GM23338 (cell line): Measurements from ENCODE around the gene GPRC6A. TPM values are rescaled to one million over a fixed set of nuclear protein-coding genes. Genes with fewer than 3 reads are reported as not detected.

Source experiments
- ATAC-seq: fragments of 200-7000 bp; cut with Tn5 transposase; 3 replicates; pipeline ENCODE4 v1.9.1; 2020
- DNase-seq: peaks from one replicate; pipeline ENCODE4 v3.0.0-alpha.2; 2015; ENCODE audit warnings: low spot score
- H2AFZ ChIP-seq: fragments of 200-600 bp; sonication (generic); 2 replicates; pipeline ENCODE4 v1.8.0; 2016; ENCODE audit warnings: antibody characterized with exemption, mild to moderate bottlenecking, moderate library complexity
- H3F3A ChIP-seq: fragments of 200-600 bp; sonication (generic); replicated peaks from 2 replicates; pipeline ENCODE4 v1.8.0; 2017; ENCODE audit warnings: antibody characterized with exemption, mixed run types, low read depth
- H3K27ac ChIP-seq: fragments of 200-600 bp; sonication (generic); 2 replicates; pipeline ENCODE4 v1.6.1; 2016; ENCODE audit warnings: low read depth
- H3K27me3 ChIP-seq: fragments of 200-600 bp; sonication (generic); 2 replicates; pipeline ENCODE4 v1.8.0; 2016; ENCODE audit warnings: mild to moderate bottlenecking, mixed run types, moderate library complexity; ENCODE audit not compliant: insufficient read depth
- H3K36me3 ChIP-seq: fragments of 200-600 bp; sonication (generic); 2 replicates; pipeline ENCODE4 v1.8.0; 2016; ENCODE audit warnings: mild to moderate bottlenecking; ENCODE audit not compliant: insufficient read depth
- H3K4me1 ChIP-seq: fragments of 200-600 bp; sonication (generic); 2 replicates; pipeline ENCODE4 v1.8.0; 2016; ENCODE audit warnings: mild to moderate bottlenecking, moderate library complexity; ENCODE audit not compliant: insufficient read depth
- H3K4me2 ChIP-seq: fragments of 200-600 bp; sonication (generic); 2 replicates; pipeline ENCODE4 v1.7.1; 2017; ENCODE audit warnings: mixed run types
- H3K4me3 ChIP-seq: fragments of 200-600 bp; sonication (generic); 2 replicates; pipeline ENCODE4 v1.6.1; 2016; ENCODE audit warnings: mixed run types
- H3K79me2 ChIP-seq: fragments of 200-600 bp; sonication (generic); replicated peaks from 2 replicates; pipeline ENCODE4 v1.8.0; 2017; ENCODE audit warnings: mild to moderate bottlenecking; ENCODE audit not compliant: insufficient read depth
- H3K9me2 ChIP-seq: fragments of 200-600 bp; sonication (generic); 2 replicates; pipeline ENCODE4 v1.8.0; 2017; ENCODE audit not compliant: insufficient read depth
- H4K20me1 ChIP-seq: fragments of 200-600 bp; sonication (generic); replicated peaks from 2 replicates; pipeline ENCODE4 v1.8.0; 2017; ENCODE audit warnings: mild to moderate bottlenecking; ENCODE audit not compliant: insufficient read depth
- H3K27ac Mint-ChIP-seq: 2 replicates; pipeline ENCODE4 v1.8.0; 2020; ENCODE audit warnings: inconsistent platforms, mild to moderate bottlenecking, moderate library complexity, mixed read lengths
- H3K27me3 Mint-ChIP-seq: 3 replicates; pipeline ENCODE4 v1.8.0; 2022; ENCODE audit warnings: low read depth, mild to moderate bottlenecking, moderate library complexity, mixed read lengths, inconsistent platforms; ENCODE audit not compliant: insufficient read depth, poor library complexity
- H3K36me3 Mint-ChIP-seq: 3 replicates; pipeline ENCODE4 v1.8.0; 2021; ENCODE audit warnings: low read depth, mild to moderate bottlenecking, inconsistent platforms, moderate library complexity, mixed read lengths
- H3K4me1 Mint-ChIP-seq: 3 replicates; pipeline ENCODE4 v1.8.0; 2020; ENCODE audit warnings: mild to moderate bottlenecking, inconsistent platforms, mixed read lengths
- H3K4me3 Mint-ChIP-seq: 3 replicates; pipeline ENCODE4 v1.8.0; 2021; ENCODE audit warnings: moderate library complexity, mild to moderate bottlenecking, inconsistent platforms, mixed read lengths
- H3K9me3 Mint-ChIP-seq: 3 replicates; pipeline ENCODE4 v1.8.0; 2020; ENCODE audit warnings: moderate library complexity, mild to moderate bottlenecking, inconsistent platforms, mixed read lengths
- EZH2phosphoT487 ChIP-seq: fragments of 200-600 bp; sonication (generic); IDR thresholded peaks from one replicate; pipeline ENCODE4 v1.8.1; 2018; ENCODE audit warnings: antibody characterized with exemption; ENCODE audit not compliant: unreplicated experiment
- JUNB ChIP-seq: IDR thresholded peaks from one replicate; pipeline ENCODE4 v1.6.1; 2016; ENCODE audit warnings: antibody characterized with exemption; ENCODE audit not compliant: unreplicated experiment
- NANOG ChIP-seq: IDR thresholded peaks from 2 replicates; pipeline ENCODE4 v1.6.1; 2016; ENCODE audit warnings: antibody characterized with exemption, borderline replicate concordance
- STAT1 ChIP-seq: IDR thresholded peaks from one replicate; pipeline ENCODE4 v1.6.1; 2016; ENCODE audit warnings: antibody characterized with exemption; ENCODE audit not compliant: unreplicated experiment
- ZNF114 ChIP-seq: fragments of 250-450 bp; sonication (Bioruptor Pico); IDR thresholded peaks from 2 replicates; pipeline ENCODE4 v1.5.0; 2020; ENCODE audit warnings: mild to moderate bottlenecking, moderate library complexity
- ZNF462 ChIP-seq: fragments of 250-450 bp; sonication (Bioruptor Pico); IDR thresholded peaks from 2 replicates; pipeline ENCODE4 v1.5.0; 2020; ENCODE audit warnings: mild to moderate bottlenecking, moderate library complexity
- polyA plus RNA-seq: library from polyadenylated mRNA; unstranded; fragments of >200 nt; fragmentation: Nextera tagmentation; extraction: Ambion mirVana; gene quantifications from 2 replicates; pipeline ENCODE4 v1.2.1, GENCODE V29; 2016
- total RNA-seq: library from RNA; depleted of rRNA; stranded (reverse); fragments of >200 nt; shearing (Covaris generic); gene quantifications from 2 replicates; pipeline ENCODE4 v1.2.3, GENCODE V29; 2014

GPRC6A gene
- total and polyA plus RNA-seq, 2 experiments from 2014 or later = 0.21 to 0.45 TPM

- H3K27me3 ChIP-seq = no peaks in the 10 kb centered on the region
- Mint-ChIP-seq H3K36me3 (no peaks in the 10 kb centered on the region), H3K27ac (no peak overlapping the region), H3K4me1 (no peaks in the 10 kb centered on the region), H3K9me3 (no peaks in the 10 kb centered on the region), H3K27me3 (no peaks in the 10 kb centered on the region), H3K4me3 (no peak overlapping the region)
- no peaks in the 10 kb centered on the region for H3K4me1 ChIP-seq
- H3K9me2 ChIP-seq = no peaks in the 10 kb centered on the region
- no peak overlapping the region for H3K27ac ChIP-seq
- H2AFZ ChIP-seq = no peak overlapping the region
- H3K36me3 ChIP-seq = no peaks in the 10 kb centered on the region
- H3K79me2 ChIP-seq = no peaks in the 10 kb centered on the region
- no peak overlapping the region for H3K4me3 ChIP-seq
- no peak for ATAC-seq
- no peaks in the 10 kb centered on the region for H4K20me1 ChIP-seq
- H3K4me2 ChIP-seq = no peak overlapping the region
- DNase-seq = no peak
- no peaks in the 10 kb centered on the region for H3F3A ChIP-seq
- no peak for TF ChIP-seq EZH2phosphoT487
- TF ChIP-seq ZNF114 = no peak
- TF ChIP-seq STAT1 = no peak
- no peak for TF ChIP-seq NANOG
Measured at GRCh38 chr6:116842459-116842858, 13.6 kb upstream of the GPRC6A start.

- H4K20me1 ChIP-seq = no peaks in the 10 kb centered on the region
- no peaks in the 10 kb centered on the region for H3K9me3 Mint-ChIP-seq
- no peak overlapping the region for H3K27ac Mint-ChIP-seq
- H3K4me3 Mint-ChIP-seq = no peak overlapping the region
- H3K27me3 ChIP-seq = no peaks in the 10 kb centered on the region
- TF ChIP-seq STAT1 = no peak
- TF ChIP-seq ZNF462 (CRISPR knock-in tag) = no peak
- TF ChIP-seq JUNB = no peak
- TF ChIP-seq NANOG = no peak
- DNase-seq (no peak), ATAC-seq (no peak)
- no peaks in the 10 kb centered on the region for H3K36me3 ChIP-seq
- no peaks in the 10 kb centered on the region for H3K4me1 ChIP-seq
- no peaks in the 10 kb centered on the region for H3K79me2 ChIP-seq
- H2AFZ ChIP-seq = no peak overlapping the region
- H3K4me2 ChIP-seq = no peak overlapping the region
- no peaks in the 10 kb centered on the region for H3K27me3 Mint-ChIP-seq
- H3K4me3 ChIP-seq = no peak overlapping the region
- H3F3A ChIP-seq = no peaks in the 10 kb centered on the region
- H3K36me3 Mint-ChIP-seq = no peaks in the 10 kb centered on the region
- H3K27ac ChIP-seq = no peak overlapping the region
- no peaks in the 10 kb centered on the region for H3K4me1 Mint-ChIP-seq
- no peaks in the 10 kb centered on the region for H3K9me2 ChIP-seq
Measured at GRCh38 chr6:116840091-116840490, 11.2 kb upstream of the GPRC6A start.
